Embryonic facial prominence (tissue), 1 donor: Measurements from ENCODE around the gene ERBB4.
A peak's percentile ranks its signal among the peaks of the same experiment; 100 is the strongest.
"Not testable (repeated sequence)": the region's sequence is repeated elsewhere in the genome, so short reads cannot be mapped to it uniquely, and the experiment has no call there.

Experiments
- DNase-seq: peaks from one replicate; pipeline ENCODE4 v3.0.0-alpha.2; 2016; ENCODE audit errors: extremely low spot score

ERBB4 gene

DNA sequence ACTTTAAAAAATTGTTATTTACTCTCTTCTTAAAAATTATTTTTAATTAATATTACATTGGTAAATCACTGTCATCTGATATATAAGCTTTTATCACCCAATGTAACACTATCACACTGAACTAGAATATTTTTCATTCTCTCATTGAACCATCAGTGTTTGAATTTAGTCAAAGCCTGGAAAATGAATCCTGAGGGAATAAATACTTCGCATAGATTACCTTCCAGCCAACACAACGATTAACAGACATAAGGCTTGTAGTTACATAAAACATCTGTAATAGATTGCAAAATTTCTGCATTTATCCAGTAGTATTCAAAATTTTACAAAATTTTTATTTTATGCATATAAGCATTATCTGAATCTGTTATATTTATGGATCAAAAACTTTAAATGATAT, 314.9 kb downstream of the ERBB4 start:
- no peak for DNase-seq

DNA sequence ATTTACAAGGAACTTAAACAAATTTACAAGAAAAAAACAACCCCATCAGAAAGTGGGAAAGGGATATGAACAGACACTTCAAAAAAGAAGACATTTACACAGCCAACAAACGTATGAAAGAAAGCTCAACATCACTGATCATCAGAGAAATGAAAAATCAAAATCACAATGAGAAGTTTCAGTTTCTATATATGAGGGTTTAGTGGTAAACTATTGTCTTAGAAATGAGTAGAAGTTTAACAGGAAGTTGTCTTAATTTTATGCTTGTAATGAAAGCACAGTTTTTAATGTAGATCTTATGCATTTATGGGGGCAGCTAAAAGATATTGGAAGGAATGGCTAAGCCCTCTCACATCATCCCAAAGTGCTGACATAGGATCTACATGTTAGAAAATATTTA, 325.4 kb downstream of the ERBB4 start:
- DNase-seq: no peak

DNA sequence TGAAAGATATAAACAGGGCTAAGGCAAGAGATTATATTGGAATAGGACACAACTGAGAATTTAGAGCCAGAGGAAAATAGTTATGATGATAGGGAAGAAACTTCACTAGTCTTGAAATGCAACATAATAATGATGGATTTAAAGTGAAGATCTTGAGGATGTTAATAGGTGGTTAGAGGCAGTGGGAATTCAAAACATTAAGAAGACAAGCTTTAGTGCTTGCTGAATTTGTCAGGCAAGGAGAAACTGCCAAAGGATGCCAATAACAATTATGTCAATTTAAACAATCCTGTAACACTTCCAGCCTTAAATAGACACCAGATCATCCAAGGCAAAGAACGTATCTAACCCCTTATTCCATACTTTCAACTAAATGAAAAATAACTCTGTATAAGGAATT, 330.1 kb downstream of the ERBB4 start:
- no peak for DNase-seq

DNA sequence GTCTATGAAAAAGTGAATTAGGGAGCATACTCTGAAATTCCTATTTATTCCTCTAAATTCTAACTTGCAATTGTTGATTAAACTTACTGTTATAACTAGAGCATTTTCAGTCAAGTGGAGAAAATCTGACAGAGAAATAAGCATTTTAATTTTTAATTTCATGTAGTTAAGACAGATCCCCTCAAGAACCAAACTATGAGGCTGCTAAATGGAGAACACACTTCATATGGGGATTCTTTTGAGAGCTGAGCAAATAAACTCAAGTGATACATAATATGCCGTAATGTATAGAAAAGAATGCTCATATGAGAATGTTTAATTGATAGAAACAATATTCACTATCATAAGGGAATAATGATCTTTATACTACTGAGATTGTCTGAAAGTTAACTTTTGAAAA, 340.8 kb downstream of the ERBB4 start:
- DNase-seq: no peak

DNA sequence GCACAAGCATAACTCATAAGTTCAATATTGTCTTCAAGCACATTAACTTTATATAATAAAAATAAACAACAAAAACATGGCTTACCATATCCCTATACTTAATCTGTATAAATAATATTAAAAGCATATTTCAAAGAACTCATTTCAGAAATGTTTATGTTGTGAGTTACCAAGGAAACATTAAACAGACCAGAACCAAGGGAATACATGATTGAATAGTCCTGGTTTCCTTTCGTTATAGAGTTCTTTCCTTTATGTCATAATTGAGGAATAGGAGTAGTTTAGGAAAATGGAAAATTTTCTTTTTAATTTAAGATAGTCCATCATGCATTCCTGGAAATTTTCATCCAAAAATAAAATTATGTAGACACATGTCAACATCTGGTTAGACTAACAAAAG, 343.0 kb downstream of the ERBB4 start:
- peak; percentile 6 for DNase-seq

DNA sequence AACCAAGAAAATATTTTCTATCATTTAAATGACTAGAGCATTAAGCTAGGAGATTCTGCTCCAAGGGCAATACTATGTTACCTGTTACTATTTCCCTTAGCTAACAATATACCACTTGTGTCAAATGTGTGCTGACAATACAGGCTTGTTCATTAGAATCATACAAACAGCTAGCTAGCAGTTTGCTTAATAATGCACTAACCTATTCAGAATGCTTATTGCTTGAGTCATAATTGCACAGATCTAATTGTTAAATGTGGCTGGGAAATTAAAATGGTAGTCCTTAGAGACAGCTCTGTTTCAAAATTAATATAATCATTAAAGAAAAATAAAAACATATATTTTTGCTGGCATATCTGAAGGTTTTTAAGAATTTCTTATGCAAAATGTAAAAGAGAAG, 344.2 kb downstream of the ERBB4 start:
- no peak for DNase-seq

DNA sequence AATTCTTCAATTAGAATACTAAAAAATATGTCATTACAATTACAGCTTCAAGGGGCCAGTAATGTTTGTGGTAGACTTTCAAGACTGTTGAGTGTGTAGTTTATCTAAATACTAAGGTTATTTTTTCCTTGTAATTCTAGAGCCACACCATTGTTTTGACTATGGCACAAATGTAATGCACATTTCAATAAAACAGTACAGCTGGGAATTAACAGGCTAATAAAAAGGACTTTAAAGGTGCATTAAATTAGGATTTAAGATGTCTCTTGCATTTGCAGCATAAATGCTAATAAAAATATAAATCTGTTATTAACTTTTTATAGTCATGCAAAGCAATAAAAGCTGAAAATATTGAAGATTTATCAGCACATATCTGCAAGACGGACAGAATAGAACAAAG, 344.8 kb downstream of the ERBB4 start:
- no peak for DNase-seq

DNA sequence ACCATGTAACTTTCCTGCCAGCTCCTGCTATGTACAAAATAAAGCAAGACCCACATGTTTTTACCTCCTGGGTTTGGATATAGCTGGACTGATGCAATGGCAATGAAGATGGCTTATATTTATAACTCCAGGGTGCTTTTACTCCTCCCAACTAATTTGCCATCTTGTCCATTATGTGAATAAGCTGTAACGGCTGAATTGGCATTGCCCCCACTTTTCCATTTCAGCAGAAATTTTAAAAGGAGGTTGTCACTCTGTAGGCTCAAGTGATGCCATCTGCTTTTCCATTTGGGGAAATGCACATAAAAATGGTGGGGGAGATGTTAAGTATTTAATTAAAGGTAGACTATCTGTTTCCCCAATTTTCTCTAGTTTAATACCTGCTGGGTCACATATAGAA, 345.5 kb downstream of the ERBB4 start:
- DNase-seq: no peak

DNA sequence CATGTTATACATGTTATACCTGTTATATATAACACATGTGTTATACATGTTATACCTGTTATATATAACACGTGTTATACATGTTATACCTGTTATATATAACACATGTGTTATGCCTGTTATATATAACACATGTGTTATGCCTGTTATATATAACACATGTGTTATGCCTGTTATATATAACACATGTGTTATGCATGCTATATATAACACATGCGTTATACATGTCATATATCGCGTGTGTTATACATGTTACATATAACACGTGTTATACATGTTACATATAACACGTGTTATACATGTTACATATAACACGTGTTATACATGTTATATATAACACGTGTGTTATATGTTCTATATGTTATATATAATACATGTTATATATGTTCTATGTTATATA, 347.2 kb downstream of the ERBB4 start:
- DNase-seq: not testable (repeated sequence)

DNA sequence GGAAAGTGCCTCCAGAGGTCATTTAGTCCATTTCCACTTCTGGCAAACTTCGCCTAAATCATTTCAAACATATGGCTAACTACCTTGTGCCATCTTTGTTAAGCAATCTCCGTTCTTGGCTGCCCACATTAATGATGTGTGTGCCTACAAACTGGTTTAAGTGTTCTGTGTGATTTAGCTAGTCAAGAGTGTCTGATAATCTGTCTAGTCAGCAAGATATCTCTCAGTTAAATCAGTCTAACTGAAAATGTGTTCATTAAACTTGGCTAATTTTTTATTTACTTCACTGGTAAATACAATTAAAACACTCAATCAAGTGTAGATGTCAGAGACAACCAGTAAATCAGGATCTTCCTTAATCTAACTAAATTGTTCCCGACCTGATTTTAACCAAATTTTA, 352.4 kb downstream of the ERBB4 start:
- no peak for DNase-seq

DNA sequence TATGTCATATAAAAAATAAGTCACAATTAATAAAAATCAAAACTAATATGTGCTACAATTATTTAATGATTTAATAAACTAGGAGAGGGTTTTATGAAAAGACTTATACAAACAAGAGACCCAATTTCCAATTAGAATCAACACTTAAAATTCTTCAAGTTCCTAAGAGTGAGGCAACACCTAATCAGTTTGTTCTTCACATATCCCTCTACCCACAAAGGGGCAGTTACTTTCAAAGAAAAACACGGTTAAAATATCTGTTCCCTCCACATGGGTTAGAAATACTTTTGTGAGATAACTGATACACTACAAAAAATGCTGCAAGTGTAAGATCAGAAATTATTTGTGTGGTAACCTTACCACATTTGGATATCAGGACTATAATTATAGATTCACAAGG, 357.0 kb downstream of the ERBB4 start:
- no peak for DNase-seq

DNA sequence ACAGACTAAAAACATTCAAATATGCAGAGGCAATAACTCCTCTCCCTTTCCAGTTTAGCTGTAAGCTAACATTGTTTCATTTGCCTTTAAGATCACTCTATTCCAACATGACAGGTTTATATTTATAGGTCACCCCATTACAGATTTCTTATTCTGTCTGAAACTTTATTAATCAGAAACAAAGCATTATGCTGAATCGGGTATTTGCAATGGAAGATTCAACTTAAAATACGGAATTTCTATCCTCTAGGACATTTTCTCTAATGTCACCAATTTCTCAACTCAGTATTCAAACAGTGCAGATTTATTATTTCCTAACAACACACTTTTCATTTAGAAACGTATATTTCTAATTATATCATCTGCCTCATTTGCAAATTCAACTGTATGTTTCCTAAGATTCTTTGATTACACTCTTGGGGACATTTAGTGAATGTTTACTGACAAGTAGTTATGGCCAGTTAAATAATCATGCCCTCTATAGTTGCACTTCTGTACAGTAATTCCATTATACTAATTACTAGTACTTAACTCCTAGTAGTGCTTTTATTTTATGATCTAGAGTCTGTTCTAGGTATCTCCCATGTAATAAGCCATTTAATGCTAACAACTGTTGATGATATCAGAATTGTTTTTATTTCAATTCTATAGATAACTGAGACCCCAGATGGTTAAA, 358.1 kb downstream of the ERBB4 start:
- DNase-seq: no peak

DNA sequence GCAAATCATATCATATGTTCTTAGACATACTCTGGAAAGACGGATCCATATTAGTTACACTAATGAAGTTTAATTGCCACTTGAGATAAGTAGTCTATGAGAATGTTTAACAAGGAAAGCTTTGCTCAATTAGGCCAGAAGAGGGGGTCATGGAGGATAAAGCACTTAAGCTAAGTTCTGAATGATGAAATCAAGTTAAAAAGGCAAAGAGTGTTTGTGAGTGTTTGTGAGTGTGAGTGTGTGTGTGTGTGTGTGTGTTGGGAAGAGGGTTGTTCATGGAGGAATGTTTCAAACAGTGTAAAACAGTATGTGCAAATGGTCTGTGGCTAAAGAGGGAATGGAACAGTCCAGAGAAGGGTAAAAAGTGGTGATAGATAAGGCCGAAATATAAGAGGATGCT, 360.9 kb downstream of the ERBB4 start:
- no peak for DNase-seq

DNA sequence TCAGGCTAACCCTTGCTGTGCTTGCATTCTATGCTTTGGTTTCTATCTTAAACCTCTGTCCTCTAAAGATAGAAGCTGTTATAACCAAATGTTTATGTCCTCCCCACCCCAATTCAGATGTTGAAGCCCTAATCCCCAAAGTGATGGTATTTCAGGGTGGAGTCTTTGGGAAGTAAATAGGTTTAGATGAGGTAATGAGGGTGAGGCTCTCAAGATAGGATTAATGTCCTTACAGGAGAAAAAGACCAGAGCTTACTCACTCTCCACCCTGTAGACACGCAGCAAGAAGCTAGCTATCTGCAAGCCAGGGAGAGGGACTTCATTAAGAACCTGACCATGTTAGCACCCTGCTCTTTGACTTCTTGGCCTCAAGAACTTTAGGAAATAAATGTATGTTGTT, 362.5 kb downstream of the ERBB4 start:
- DNase-seq: no peak

DNA sequence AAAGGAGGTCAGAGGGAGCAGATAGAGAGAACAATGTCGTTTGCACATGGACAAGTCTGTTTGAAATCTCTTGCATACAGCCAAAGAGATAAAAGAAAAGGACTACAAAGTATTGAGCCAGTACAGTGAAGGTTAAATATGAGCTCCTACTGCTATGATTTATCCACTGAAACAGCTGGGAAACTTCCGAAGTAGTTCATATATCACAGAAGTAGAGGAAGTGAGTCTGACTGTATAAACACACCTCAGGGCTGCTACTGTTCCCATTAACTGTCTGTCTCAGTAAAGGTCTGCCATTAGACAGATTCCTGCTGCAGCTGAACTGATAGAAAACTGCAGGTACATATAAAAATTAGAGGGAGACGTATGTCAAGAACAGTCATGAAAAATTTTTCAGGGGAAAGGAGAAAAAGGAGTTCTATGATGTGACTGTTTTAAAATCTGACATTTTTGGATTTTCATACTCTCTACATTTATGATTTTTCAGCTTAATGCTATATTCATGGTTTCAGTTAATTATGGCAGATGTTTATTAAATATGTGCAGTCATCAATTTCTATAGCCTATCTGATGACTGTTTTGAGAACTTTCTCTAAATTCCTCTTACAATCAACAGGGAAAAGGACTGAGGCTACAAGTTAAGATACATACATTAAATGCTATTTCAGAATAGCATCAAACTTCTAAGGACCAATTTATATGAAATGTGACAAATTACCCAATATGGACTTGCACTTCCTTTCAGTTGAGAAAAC, 364.7 kb downstream of the ERBB4 start:
- DNase-seq: no peak

DNA sequence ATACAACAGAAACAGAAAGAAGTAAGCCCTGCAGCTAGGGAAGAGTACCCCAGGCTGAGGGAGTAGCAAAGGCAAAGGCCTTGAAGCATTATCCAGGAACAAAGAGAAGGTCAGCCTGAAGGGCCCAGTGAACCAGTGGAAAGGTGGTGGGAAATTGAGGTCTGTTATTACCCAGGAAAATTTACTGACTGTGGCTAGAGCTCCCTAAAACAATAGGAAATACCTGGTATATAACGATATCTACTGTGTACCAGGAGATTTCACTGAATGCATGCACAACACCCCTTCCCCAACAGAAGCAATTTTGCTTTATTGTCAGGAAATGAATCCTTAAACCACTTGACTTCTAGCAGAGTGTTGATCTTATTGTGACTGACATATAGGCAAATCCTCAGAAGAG, 365.3 kb downstream of the ERBB4 start:
- DNase-seq: no peak

DNA sequence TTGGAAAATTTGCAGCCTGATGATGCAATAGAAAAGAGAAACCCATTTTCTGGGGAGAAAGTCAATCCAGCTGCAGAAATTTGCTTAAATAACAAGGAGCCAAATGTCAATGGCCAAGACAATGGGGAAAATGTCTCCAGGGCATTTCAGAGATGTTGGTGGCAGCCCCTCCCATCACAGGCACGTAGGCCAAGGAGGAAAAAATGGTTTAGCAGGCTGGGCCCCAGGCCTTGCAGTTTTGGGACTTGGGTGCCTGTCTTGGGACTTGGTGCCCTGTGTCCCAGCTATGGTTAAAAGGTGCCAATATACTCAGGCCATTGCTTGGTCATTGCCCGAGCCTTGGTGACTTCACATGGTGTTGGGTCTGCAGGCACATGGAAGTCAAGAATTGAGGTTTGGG, 368.2 kb downstream of the ERBB4 start:
- DNase-seq: no peak

DNA sequence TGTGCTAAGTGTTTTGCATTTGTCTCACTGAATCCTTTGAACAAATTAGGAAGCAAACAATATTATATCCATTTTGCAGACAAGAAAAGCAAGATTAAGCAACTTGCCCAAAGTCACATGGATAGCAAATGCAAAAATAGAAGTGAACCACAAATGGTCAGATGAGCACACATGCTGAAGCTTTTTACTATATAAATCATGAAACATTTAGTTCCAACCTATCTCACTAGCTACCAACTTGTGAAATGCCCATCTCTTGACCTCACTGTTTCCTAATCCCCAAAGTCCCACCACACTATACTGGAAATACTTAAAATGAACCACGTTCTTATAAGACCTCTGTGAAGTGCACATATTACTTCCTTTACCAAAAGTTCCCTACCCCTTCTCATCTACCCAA, 380.5 kb downstream of the ERBB4 start:
- no peak for DNase-seq

DNA sequence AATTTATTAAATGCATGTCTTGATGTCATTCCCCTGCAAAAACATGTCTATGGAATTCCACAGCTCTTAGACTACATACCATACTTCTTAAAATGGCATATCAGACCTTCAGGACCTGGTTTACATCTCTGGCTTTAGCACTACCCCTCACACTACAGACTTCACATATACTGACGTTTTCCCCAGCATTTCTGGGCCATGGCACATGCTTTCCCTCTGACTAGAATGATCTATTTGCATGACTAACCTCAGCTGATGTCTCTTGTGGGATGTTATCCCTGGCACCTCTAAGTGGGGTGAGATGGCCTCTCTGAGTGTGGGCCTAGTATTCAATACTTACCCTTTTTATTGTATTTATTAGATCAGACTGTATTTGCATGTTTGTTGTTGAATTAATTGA, 381.6 kb downstream of the ERBB4 start:
- DNase-seq: no peak

DNA sequence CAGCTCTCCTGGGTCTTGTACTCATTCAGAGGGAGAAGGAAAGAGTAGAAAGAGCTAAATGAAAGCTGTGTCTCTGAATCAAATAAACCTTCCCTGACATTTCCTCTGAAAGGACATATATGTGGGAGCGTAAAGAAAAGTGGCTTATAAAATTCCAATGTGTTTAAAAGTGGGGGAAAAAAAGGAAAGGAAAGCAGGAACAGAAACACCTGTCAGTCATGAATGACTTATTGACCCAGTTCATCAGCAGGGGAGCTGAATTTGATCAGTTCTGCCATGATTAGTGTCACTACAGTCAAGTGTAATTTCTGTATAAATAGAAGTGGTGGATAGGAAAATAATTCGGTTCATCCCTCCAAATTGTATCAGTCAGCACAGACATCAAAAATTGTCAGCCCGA, 382.5 kb downstream of the ERBB4 start:
- no peak for DNase-seq

DNA sequence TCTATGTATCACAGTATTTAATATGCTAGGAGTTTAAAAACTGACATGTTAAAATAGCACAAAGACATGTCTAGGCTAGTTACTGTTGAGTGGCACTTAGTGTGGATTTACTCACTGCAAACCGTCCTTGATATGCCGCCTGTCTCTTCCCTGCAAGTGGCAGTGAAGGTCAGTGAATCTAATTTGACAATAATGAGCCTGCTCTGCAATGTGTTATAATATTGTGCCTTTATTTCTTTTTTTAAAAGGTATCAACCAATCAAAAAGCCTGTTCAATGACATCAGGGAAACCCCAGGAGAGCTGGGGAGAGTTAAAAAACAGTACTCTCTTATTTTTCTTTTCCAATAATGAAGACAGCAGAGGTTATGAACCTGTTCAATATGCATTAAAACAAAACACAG, 384.1 kb downstream of the ERBB4 start:
- no peak for DNase-seq

DNA sequence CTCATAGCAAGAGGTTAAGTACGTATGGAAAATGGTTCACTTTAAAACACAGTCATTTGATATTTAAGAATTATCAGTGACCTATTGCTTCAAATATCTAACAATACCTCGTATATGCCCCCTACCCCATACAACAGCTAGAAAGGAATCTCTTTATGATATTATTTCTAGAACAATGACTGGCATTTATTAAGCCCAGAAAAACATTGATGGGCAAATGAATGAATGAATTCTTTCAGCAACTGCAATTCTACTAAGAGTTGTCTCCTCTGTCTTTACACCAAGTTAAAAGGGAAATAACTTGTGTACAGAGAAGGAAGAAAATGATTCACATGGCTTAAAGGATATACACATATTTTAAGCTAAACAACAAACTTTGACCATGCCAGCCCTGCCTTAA, 384.7 kb downstream of the ERBB4 start:
- no peak for DNase-seq

DNA sequence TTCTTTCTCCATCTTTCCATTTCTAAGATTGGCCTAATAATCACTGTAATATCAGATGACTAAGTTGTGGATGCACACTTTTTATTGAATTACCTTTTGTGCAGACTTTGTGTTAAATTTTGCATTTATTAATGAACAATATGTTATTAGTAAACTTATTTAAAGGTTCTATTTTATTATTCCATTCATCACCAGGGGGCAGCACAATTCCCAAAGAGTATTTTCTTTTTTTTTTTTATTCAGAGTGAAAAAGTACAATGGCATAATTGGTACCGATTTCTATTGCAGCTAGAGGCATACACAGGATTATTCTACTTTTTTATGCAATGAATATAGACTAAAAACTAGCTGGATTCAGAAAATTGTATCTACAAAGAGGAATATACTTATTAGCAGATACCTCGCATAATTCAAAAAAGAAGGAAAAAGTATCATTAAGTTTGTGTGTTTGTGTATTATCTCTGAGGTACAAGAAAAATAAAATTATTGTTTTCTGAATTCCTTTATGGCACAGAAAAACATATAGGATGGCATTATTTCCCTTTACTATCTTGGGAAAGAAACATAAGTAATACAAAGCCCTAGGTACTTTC, 390.6 kb downstream of the ERBB4 start:
- DNase-seq: no peak
